NCI-H2029 treated with DMSO at 0.1 percent for 48 hours (cell line): ENCODE data around the gene PRPH.
"Not testable (repeated sequence)": the region's sequence is repeated elsewhere in the genome, so short reads cannot be mapped to it uniquely, and the experiment has no call there.

ENCODE experiments used
- DNase-seq: peaks from one replicate; lab custom pipeline; 2025; lab: John Stamatoyannopoulos, UW

Gene PRPH

DNA sequence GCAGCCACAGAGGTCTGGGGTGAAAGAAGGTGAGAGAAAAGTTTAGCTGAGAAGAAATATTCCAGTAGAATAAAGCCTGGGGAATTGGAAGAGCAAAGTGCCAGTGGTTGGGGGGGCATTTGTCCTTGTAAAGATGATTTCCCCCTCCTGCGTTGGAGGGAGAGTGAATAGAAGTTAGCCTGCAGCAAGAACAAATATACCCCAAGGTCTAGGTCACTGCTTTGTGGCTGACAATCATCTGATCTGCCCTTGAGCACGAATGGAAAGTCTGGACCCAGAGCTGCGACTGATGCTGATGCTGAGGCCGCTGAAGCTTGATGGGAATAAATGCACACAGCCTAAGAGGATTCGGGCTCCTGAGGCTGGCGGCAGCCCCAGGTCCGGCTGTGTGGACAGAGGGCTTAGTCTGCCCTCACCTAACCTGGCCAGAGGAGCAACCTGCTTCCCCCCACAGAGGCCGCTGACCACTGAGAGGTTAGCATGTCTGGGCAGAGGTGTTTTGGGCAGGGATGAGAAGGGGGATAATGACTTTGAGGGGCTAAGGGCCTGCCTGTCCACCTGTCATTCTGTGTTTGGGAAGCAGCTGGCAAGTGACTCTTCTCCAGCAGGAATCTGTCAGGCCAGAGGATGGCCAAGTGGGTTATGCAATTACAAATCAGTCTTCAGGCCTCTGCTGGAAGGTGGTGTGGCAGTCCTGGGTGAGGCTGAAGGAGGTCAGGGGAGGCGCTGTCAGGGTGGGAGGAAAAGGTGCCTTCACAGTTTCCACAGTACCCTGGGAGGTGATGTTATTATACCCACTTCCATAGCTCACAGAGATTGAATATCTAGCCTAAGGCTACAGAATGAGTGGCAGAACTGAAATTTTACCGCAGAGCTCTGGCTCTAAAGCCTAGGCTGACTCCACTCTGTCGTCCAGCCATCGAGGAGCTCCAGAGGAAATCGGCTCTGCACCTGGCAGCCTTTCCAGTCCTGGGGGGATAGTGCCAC lies 18.4 kb upstream of the PRPH start:
- no peak for DNase-seq

DNA sequence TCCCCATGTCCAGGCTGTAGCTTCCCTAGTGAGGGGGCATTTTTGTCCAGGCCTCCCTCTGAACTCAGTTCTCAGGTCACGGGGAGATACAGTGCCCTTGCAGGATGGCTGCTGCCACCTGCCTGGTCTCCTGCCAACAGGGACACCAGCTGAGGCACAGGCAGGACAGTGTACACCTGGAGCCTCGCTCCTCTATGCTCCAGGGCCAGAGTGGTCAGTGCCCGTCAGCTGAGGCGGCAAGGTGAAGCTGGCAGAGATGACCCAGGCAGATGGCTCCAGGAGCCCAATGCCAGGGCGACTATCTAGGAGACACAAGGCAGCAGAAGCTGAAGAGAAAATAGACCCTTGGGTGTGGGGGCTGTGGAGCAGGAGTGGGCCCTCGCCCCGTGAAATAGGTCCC lies 17.5 kb upstream of the PRPH start:
- no peak for DNase-seq

DNA sequence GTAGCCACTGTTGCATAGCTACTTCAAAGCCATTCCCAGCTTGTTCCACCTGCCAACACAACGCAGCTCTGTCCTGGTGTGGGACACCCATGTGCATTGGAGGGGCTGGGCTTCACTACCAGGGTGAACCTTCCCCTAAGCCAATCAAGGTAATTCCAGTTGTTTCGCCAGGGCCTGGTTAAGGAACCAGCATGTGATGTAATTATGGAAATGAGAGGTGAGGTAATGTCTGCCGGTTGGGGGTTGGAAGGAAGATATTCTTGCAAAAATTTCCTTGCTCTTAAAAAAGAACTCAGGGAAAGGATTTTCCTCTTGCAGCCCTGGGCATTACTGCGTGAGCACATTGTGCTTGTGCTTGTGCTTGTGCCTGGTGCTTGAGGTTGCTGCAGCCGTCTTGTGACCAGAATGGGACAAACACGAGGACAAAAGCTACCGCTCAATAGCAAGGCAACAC lies 15.2 kb upstream of the PRPH start:
- DNase-seq: peak; percentile 61

DNA sequence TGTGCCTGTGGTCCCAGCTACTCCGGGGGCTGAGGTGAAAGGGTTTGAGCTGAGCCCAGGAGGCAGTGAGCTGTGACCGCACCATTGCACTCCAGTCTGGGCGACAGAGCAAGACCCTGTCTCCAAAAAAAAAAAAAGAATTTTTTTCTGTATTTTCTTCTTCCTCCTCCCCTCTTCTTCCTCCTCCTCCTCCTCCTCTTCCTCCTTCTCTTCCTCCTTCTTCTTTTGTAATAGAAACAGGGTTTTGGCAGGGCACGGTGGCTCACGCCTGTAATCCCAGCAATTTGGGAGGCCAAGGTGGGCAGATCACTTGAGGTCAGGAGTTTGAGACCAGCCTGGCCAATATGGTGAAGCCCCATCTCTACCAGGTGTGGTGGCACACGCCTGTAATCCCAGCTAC lies 14.4 kb upstream of the PRPH start:
- DNase-seq: not testable (repeated sequence)

DNA sequence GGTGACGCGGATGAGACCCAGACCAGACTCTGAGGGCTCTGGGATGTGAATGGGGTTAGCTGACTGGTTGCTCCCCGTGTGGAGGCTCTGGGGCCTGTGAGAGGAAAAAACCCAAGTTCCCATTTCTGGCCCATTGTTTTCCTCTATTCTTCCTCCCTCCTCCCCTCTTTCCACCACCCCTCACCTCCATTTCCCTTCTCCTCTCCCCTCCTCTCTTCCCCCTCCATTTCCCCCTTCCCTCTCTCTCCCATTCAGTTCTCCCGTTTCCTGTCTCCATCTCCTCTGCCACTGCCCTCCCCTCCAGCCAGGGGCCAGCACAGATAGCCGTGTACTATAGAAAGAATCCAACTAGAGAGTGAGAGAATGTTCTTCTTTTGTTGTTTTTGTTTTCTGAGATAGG lies 12.6 kb upstream of the PRPH start:
- DNase-seq: no peak

DNA sequence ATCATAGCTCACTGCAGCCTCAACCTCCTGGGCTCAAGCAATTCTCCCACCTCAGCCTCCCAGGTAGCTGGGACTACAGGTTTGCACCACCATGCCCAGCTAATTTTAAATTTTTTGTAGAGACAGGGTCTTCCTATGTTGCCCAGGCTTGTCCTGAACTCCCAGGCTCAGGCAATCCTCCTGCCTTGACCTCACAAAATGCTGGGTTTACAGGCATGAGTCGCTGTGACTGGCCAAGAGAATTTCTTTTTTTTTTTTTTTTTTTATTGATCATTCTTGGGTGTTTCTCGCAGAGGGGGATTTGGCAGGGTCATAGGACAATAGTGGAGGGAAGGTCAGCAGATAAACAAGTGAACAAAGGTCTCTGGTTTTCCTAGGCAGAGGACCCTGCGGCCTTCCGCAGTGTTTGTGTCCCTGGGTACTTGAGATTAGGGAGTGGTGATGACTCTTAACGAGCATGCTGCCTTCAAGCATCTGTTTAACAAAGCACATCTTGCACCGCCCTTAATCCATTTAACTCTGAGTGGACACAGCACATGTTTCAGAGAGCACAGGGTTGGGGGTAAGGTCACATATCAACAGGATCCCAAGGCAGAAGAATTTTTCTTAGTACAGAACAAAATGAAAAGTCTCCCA lies 12.1 kb upstream of the PRPH start:
- DNase-seq: not testable (repeated sequence)

DNA sequence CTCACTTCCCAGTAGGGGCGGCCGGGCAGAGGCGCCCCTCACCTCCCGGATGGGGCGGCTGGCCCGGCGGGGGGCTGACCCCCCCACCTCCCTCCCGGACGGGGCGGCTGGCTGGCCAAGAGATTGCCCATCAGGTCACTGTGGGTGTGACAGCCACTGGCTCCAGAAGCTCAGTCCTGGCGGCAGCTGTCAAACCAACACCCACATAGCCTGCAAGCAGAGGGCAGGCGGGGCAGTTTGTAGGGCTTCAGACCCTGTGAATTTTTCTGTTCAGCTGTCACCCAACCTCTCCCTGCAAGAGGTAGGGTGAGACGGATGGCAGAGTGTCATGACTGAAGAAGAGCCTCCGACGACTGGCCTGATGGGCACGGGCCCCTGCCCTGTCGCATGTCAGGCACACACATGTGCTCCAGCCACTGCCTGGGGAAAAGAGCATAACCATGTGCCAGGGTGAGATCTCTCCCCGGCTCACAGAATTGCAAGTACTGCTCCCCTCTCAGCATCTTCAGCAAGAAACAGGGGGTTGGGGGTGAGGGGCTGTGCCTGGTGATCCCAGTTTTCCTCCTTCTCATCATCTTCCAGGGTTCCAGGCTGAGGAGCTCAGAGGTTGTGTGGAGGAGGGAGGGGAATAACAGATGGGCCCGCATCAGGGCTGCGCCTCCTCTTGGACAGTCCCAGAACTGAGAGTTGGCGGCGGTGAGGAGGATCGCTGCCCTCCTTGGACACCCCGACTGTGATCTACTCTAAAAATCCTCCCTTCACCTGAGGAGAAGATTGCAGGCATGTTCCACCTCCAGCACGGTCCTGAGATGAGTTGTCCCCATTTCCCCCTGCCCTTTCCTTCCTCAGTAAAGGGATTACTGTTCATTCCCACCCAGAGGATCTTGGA lies 11.2 kb upstream of the PRPH start:
- no peak for DNase-seq

DNA sequence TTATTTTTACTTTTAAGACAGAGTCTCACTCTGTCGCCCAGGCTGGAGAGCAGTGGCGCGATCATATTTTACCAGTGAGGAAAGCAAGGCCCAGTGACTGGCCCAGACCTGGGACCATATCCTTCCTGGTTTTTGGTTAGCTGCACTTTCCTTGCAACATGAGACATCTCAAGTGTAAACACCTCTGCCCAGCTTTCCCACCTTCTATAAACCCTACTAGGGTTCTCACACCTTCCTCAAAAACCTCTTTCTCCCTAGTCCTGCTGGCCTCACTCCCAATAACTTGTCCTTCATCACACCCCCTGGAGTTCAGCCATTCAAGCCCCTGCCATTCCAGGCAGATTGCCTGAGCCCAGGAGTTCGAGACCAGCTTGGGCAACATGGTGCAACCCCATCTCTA lies 10.3 kb upstream of the PRPH start:
- no peak for DNase-seq

DNA sequence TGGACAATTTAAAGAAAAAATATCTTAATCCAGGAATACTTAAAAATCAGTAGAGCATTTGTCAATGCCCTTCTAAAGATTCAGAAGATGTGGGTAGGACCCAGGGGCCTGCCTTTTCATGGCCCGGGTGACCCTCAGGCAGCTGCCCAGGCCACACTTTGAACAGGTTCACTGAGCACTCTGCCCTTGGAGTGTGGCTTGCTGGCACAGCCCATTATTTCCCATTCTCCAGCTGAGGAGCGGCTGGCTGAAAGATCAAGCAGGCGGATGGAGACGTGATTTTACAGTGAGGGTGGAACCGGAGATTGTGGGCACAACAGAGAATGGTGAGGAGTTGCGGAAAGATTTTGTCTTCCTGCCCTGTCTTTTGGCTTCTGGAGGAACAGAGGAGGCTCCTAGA lies 7.1 kb upstream of the PRPH start:
- DNase-seq: no peak

DNA sequence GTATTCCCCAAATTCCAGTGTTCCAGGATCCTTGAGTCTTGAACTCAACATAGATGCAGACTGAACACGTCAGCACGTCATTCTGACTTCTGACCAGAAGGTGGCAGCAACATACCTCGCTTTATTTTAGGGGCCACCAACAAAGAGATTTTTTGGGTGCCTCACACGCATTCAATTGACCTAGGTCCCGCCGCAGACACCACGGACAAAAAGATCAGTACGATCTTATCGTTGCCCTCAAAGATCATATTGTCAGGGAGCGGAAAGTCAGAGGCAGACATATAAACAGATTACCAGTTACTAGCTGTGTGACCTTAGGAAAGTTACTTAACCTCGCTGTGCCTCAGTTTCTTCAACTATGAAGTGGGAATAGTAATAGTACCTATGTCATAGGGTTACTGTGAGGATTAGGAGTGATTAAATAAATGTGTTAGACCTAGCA lies 6.5 kb upstream of the PRPH start:
- DNase-seq: no peak

DNA sequence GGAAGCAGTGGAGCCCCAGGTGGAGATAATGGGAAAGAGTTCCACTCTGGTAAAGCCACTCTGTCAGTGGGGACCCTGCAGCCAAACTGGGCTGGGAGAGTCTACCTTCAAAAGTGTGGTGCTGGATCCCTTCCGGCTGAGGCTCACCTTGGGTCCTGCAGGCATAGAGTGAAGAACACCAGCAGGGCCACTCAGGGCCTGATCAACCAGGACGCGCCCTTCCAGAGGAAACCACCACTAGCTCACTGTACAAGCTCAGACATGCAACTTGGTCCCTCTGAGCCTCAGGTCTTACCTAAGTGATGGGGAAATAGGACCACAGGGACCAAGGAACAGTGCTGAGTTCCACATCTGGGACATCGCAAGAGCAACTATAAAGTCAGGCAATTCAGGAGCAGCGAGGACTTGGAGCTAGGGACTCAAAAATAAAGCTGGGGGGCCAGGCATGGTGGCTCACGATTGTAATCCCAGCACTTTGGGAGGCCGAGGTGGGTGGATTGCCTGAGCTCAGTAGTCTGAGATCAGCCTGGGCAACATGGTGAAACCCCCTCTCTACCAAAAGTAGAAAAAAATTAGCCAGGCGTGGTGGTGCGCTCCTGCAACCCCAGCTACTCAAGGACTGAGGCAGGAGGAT lies 5.9 kb upstream of the PRPH start:
- DNase-seq: no peak

DNA sequence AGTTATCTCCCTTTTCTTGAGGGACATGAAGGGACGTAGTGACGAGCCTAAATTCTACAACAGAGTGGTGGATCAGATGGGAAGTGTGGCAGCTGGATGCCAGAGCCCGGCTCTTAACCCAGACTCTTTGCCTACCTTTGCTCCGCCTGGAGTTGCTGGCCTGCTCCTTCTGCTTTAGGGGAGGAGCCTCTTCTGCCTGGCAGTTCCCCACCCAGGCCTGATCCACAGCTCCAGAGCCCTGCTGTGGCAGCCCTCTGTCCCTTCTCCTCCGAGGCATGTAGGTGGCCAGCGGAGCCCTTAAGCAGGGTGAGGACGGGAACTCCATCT lies 2.3 kb upstream of the PRPH start:
- no peak for DNase-seq

DNA sequence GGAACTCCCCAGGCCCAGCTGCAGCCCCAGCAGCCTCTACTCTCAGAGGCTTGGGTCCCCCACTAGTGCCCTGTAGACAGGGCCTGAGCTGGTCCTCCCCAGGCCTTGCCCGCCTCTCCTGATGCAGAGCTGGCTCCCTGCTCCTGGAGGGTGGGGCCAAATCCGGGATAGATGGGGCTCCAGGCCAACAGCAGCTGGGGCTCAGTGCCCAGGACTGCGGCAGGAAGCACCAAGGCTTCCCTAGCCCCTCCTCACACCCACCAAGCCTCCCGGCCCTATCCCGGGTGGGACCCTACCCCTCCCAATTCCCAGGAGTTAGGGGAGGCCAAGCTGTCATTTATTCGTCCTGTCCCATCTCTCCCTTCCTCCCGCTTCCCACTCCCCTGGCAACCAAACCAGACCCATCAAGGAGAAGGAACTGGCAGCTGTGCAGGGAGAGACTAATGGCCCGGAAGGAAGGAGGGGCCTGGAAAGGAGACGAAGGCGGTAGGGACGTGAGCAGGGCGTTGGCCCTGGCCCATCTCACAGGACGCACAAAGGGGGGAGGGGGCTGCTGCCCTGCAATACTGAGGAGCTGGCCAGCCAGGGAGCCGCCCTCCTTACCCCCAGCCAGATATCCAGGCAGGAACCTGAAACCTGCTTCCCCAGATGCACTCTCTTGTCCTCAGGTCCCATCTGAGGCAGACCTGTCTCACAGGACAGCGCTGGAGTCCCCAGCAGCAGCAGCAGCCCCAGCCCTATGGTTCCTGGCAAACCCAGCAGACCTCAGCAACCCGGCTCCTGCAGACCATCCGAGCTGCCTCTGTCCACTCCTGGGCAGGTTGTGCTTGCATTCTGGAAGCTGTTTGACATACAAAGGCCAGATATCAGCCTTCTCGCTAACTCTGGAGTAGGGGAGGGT lies 1.6 kb upstream of the PRPH start:
- DNase-seq: no peak

DNA sequence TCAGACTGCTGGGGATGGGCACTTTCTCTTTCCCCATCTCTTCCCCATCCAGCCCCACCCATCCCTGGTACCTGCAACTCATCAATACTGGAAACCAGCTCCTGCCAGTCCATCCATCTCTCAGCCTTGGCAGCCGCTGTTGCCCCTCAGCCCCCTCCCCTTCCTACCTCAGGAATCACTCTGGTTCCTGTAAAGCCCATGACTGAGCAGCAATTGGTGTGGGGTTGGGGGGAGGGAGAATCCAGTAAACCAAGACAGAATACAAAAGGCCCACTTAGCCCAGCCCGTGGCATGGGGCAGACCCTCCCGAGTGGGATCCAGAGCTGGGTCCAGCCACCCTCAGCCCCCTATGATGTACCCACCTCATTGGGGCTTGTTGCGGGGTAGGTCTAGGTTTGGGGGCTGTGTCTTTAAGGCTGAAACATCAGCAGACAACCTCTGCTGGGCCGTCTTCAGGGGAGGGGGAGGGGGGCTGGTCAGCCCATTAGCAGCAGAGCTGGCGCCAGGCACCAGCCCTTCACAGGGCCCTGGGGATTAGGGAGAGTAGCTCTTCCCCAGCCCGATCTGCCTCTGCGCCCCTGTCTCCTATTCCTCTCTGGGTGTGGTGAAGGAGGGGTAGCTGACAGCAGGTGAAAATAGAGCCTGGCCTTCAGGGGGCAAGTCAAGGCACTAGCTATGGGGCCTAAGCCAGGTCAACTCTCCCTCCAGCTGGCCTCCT lies 702 bp upstream of the PRPH start:
- DNase-seq: no peak

DNA sequence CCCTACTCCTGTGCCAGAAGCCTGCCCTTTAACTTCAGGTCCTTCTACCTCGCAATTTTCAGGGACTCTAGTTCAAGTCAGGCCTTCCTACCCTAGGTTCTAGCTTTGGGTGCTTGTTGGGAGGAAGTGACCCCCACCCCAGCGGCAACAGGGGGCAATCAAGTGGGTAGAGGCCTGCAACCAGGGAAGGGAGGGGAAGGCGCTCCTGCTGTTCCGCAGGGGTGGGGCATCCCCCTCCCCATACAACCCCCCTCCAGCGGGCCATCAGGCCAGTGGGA lies 204 bp upstream of the PRPH start:
- DNase-seq: no peak

DNA sequence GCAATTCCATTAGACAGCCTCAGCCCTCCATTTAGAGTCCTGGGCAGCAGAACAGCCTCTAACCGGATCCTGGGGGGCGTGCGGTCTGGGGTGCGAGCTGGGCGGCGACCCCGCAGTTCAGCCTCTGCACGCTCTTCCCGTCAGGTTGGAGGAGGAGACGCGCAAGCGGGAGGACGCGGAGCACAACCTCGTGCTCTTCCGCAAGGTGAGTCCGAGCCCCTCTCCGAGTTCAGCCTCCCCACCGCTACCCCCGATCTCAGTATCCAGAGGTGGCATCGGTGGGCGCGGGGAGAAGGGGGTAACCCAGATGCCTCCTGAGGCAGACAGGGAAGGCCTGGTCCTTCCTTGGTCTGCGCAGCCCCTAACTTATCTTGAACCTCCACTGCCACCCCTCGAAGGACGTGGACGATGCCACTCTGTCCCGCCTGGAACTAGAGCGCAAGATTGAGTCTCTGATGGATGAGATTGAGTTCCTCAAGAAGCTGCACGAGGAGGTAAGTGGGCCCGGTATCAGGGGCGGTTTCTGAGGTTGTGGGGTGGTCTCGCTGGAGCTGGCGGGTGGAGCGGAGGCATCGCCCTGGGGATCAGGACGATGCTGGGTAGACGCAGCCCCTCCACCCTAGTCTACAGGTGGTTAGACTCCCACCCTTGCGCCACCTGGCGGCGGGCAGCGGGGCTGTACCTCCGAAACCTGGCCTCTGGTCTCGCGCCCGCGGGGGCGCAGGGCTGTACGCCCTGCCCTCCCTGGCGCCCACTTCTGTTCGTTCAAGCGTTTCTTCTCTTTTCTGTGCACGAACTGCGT lies 1.3 kb downstream of the PRPH start:
- DNase-seq: peak; percentile 39

DNA sequence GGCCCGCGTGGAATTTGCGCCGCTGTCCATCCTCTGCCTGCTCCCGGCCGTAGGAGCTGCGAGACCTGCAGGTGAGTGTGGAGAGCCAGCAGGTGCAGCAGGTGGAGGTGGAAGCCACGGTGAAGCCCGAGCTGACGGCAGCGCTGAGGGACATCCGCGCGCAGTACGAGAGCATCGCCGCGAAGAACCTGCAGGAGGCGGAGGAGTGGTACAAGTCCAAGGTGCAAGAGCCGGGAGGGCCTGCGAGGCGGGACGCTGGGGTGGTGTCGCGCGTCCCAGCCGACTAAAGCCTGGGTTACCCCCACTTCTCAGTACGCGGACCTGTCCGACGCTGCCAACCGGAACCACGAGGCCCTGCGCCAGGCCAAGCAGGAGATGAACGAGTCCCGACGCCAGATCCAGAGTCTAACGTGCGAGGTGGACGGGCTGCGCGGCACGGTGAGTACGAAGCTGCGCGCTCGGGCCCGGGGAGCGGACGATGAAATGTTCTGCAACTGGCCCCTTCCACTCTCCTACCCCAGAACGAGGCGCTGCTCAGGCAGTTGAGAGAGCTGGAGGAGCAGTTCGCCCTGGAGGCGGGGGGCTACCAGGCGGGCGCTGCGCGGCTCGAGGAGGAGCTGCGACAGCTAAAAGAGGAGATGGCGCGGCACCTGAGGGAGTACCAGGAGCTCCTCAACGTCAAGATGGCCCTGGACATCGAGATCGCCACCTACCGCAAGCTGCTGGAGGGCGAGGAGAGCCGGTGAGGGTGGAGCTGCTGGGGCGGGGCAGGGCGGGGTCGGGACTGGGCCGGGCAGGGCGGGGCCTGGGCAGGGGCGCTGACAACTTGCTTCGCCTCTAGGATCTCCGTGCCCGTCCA lies 2.1 kb downstream of the PRPH start:
- DNase-seq: no peak

DNA sequence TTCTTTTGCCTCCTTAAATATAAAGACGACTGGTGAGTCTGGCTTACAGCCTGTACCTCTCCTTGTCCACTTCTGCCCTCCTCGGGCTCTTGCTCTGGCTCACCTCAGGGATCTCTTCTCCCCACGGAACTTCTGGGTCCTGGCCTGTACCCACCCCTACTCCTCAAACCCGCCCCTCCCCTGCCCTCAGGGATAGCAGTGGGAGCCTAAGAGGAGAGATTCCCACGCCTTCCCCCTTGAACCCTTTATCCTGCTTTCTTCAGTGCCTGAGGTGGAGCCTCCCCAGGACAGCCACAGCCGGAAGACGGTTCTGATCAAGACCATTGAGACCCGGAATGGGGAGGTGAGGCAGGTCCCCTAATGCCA lies 2.7 kb downstream of the PRPH start:
- DNase-seq: no peak

DNA sequence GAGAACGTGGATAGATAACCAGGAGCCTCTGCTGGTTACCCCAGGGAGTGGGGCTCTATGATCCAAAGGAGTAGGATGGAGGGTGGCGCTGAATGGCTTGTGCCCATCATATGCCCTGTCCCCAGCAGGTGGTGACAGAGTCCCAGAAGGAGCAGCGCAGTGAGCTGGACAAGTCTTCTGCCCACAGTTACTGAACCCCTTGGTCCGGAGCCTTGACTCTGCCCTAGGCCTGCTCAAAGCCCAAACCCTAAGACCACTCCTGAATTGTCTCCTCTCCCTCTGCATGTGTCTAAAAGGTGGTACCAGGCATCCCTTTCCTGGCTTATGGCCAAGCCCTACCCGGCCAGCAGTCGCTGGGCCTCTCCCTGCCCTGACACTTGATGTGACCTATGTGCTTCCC lies 3.2 kb downstream of the PRPH start:
- DNase-seq: no peak
